ENCODE data around the gene CRACR2A. TPM values are rescaled to one million over a fixed set of nuclear protein-coding genes. Genes with fewer than 3 reads are reported as not detected.

CRACR2A gene
- total and polyA plus RNA-seq, 10 of the 15 experiments (the other 5 are each of a cell fraction or from before 2014, with no cell fraction given): 2.1 to 18.0 (median 13.2) TPM

- TF ChIP-seq HDAC6 (IDR thresholded peaks at IDR 0.05; ENCODE audit: unreplicated experiment) (no peak), NR2F1 (conservative IDR thresholded peaks at IDR 0.05) (peak; percentile 70), HDGF (IDR thresholded peaks at IDR 0.05) (no peak), ZNF622 (IDR thresholded peaks at IDR 0.05) (no peak), TARDBP (IDR thresholded peaks at IDR 0.05; ENCODE audit: borderline replicate concordance) (no peak), BACH1 (IDR thresholded peaks at IDR 0.05; ENCODE audit: borderline replicate concordance) (peak; percentile 82; the same call in 1 of the 2 replicates), HDAC2 (IDR thresholded peaks at IDR 0.05) (no peak), RUNX3 (IDR thresholded peaks at IDR 0.05; ENCODE audit: low read length) (no peak), FOXK2 (IDR thresholded peaks at IDR 0.05) (no peak)
- TF ChIP-seq, protein P1, sequence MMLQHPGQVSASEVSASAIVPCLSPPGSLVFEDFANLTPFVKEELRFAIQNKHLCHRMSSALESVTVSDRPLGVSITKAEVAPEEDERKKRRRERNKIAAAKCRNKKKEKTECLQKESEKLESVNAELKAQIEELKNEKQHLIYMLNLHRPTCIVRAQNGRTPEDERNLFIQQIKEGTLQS (IDR thresholded peaks at IDR 0.05; ENCODE audit: borderline replicate concordance, extremely low read depth, low read depth, low read length): no peak
These were observed at the start of gene CRACR2A (continued) for GRCh38 chr12:3752741-3753486.

DNA sequence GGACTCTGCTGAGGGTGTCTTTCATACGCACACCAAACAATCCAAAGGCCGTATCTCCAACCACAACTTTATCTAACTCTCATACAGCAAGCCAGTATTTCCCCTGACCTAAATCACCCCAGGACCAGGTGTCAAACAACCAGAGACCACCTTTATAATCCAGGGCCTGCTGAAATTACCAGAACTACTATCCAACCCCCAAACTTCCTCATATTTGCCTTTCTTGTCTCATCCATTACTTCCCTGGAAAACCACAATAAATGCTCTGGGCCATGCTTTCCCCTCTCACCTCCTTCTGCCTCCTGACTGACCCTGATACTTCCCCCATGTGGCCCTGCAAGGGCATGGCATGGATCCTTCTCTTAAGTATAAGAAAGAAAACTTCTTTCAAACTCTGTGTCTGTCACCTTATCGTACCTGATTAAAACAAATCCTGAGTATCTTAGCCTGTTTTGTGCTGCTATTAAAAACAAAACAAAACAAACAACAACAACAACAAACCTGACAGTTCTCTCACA, 44.7 kb upstream of the CRACR2A start:
- SMC1A ChIA-PET (ENCODE audit: uncharacterized antibody, unreplicated experiment): interaction anchor here (1.1 kb wide), 1 partner anchor 69 kb away, joined by 3 read pairs; no protein-coding TSS in a partner anchor

More for the DNA sequence above, 44.7 kb upstream of the CRACR2A start:
- POLR2A ChIA-PET: no interaction called here
- 67% methylated on average over 3 of the region's 3 CpGs for WGBS (ENCODE audit: insufficient coverage, insufficient replicate concordance, low lambda C conversion rate, missing lambda C conversion rate)
- H3K27me3 ChIP-seq (replicated peaks in 1 of 2; ENCODE audit: control insufficient read depth in 2 of 2, insufficient read depth in 2 of 2, low read length in 1 of 2): no peaks in the 10 kb centered on the region
- no TSS peak for BruUV-seq (replicated peaks)
- intact Hi-C loops (cut with micrococcal nuclease; ENCODE audit: unreplicated experiment): no loop called here
- ATAC-seq (no peak), FAIRE-seq (no peak), DNase-seq (ENCODE audit: low read depth, low spot score) (no peak)
- H2AFZ ChIP-seq (ENCODE audit: control insufficient read depth, low read depth, low read length): no peak overlapping the region
- H3K4me1 ChIP-seq (ENCODE audit: control insufficient read depth, insufficient read depth, low read length): no peaks in the 10 kb centered on the region
- no peak overlapping the region for H3K9ac ChIP-seq (ENCODE audit: control insufficient read depth, insufficient read depth, low read length)
- no peaks in the 10 kb centered on the region for H3K9me3 ChIP-seq (replicated peaks; ENCODE audit: control insufficient read depth, insufficient read depth, low read length)
- RAD21 ChIA-PET (ENCODE audit: unreplicated experiment): interaction anchor here (1.4 kb wide), 1 partner anchor 497 kb away, joined by 4 read pairs; no protein-coding TSS in a partner anchor
- no peak overlapping the region for H3K4me2 ChIP-seq (ENCODE audit: control insufficient read depth, insufficient read depth)
- no peak overlapping the region for H3K27ac ChIP-seq (ENCODE audit: control insufficient read depth, insufficient read depth)
- CTCF ChIA-PET: interaction anchor here (4.9 kb wide), 1 partner anchor 498 kb away, joined by 64 read pairs; no protein-coding TSS in a partner anchor
- no peaks in the 10 kb centered on the region for H3K79me2 ChIP-seq (ENCODE audit: control insufficient read depth, insufficient read depth, low read length)
- H3K4me3 ChIP-seq: no peak overlapping the region
- no peaks in the 10 kb centered on the region for H3K36me3 ChIP-seq (ENCODE audit: control insufficient read depth in 2 of 2, insufficient read depth in 2 of 2, low read length in 1 of 2)
- in situ Hi-C loops (cut with MboI): no loop called here
- no peak for TF ChIP-seq CHD2 (IDR thresholded peaks at IDR 0.05; ENCODE audit: borderline replicate concordance, low read depth, low read length)
- TF ChIP-seq, protein P2, sequence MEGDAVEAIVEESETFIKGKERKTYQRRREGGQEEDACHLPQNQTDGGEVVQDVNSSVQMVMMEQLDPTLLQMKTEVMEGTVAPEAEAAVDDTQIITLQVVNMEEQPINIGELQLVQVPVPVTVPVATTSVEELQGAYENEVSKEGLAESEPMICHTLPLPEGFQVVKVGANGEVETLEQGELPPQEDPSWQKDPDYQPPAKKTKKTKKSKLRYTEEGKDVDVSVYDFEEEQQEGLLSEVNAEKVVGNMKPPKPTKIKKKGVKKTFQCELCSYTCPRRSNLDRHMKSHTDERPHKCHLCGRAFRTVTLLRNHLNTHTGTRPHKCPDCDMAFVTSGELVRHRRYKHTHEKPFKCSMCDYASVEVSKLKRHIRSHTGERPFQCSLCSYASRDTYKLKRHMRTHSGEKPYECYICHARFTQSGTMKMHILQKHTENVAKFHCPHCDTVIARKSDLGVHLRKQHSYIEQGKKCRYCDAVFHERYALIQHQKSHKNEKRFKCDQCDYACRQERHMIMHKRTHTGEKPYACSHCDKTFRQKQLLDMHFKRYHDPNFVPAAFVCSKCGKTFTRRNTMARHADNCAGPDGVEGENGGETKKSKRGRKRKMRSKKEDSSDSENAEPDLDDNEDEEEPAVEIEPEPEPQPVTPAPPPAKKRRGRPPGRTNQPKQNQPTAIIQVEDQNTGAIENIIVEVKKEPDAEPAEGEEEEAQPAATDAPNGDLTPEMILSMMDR (IDR thresholded peaks at IDR 0.05 in 2 of 3, conservative IDR thresholded peaks at IDR 0.05 in 1 of 3; ENCODE audit: control insufficient read depth in 2 of 3, extremely low read depth in 1 of 3, insufficient read depth in 1 of 3, low read depth in 3 of 3, low read length in 3 of 3): 0 out of 6 replicates have a peak, but pooled peaks of 1 of the 3 experiments have one; percentile 5
- H4K20me1 ChIP-seq (ENCODE audit: control insufficient read depth, insufficient read depth): no peaks in the 10 kb centered on the region

All from GM12878 (cell line).